Measurements from ENCODE around the gene ZNF124.
"Not testable (repeated sequence)": the region's sequence is repeated elsewhere in the genome, so short reads cannot be mapped to it uniquely, and the experiment has no call there.

The ZNF124 gene

DNA sequence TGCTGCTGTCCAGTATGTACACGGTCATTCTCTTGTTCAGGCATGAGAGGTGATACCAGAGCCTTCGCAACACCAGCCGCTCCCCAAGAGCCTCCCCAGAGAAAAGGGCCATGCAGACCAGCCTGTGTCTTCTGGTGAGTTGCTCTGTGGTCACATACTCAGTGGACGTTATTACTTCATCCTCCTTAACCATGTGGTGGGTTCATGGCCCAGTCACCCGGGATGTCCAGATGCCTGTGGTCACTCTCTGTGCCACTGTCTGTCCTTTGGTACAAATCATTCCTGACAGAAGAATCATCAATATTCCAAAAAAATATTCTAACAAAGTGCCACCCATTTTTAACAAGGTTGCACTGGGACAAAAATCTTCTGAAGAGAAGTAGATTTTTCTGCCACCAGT, 8.8 kb upstream of the ZNF124 start:
- TF ChIP-seq, protein P1, sequence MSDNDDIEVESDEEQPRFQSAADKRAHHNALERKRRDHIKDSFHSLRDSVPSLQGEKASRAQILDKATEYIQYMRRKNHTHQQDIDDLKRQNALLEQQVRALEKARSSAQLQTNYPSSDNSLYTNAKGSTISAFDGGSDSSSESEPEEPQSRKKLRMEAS (IDR thresholded peaks at IDR 0.05; ENCODE audit: low read depth, low read length), result no peak
- TF ChIP-seq, protein P2, sequence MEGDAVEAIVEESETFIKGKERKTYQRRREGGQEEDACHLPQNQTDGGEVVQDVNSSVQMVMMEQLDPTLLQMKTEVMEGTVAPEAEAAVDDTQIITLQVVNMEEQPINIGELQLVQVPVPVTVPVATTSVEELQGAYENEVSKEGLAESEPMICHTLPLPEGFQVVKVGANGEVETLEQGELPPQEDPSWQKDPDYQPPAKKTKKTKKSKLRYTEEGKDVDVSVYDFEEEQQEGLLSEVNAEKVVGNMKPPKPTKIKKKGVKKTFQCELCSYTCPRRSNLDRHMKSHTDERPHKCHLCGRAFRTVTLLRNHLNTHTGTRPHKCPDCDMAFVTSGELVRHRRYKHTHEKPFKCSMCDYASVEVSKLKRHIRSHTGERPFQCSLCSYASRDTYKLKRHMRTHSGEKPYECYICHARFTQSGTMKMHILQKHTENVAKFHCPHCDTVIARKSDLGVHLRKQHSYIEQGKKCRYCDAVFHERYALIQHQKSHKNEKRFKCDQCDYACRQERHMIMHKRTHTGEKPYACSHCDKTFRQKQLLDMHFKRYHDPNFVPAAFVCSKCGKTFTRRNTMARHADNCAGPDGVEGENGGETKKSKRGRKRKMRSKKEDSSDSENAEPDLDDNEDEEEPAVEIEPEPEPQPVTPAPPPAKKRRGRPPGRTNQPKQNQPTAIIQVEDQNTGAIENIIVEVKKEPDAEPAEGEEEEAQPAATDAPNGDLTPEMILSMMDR (IDR thresholded peaks at IDR 0.05; ENCODE audit: low read depth, low read length), result no peak
- TF ChIP-seq POLR2A (IDR thresholded peaks at IDR 0.05; ENCODE audit: extremely low read depth, insufficient read length), result no peak
- no peak for TF ChIP-seq MYC (IDR thresholded peaks at IDR 0.05; ENCODE audit: low read depth, low read length)
- H3K4me3 ChIP-seq (ENCODE audit: low read depth, low read length), result no peak overlapping the region
- peak; percentile 25 for DNase-seq (ENCODE audit: low read depth)

DNA sequence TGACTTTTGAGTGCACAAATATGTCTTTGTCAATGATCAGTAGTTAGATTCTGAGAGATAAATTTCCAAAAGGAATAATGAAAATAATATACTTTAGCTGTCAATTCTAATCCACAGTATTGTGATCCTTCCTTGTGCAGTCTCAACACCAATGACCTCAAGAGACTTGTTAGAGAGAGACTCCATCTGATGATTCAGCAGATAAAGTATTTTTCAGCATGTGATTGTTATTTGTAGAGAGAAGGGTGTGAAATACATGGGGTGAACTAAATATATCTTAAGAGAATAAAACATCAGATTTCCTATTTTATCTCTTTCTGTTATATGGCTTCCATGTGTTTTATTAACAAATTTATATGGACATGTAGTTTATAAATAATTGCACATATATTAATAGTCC, 5.9 kb upstream of the ZNF124 start:
- TF ChIP-seq, protein P2 (IDR thresholded peaks at IDR 0.05; ENCODE audit: low read depth, low read length), result no peak
- TF ChIP-seq MYC (IDR thresholded peaks at IDR 0.05; ENCODE audit: low read depth, low read length), result no peak
- TF ChIP-seq, protein P1 (IDR thresholded peaks at IDR 0.05; ENCODE audit: low read depth, low read length), result no peak
- no peak for TF ChIP-seq POLR2A (IDR thresholded peaks at IDR 0.05; ENCODE audit: extremely low read depth, insufficient read length)
- H3K4me3 ChIP-seq (ENCODE audit: low read depth, low read length), result no peak overlapping the region
- no peak for DNase-seq (ENCODE audit: low read depth)

GRCh38 chr1:247175458-247175857, 3.6 kb upstream of the ZNF124 start:
- peak; percentile 80 for DNase-seq (ENCODE audit: low read depth)

DNA sequence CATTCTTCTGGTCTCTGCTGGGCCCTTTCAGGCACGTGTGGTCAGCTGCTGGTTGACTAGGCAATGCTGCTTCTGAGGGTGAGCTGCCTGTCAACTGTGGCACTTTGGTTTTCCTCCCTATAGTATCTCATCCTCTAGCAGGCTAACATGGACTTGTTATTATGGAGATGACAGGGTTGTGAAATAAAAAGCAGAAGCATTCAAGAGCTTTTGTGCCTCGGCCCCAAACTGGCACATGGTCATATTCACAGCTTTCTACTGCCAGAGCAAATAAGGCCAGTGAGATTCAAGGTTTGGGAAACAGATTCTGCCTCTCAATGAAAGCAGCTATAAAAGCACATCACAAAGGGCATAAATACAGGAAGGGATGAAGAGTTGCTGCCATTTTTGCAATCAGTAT, 1.6 kb upstream of the ZNF124 start:
- no peak overlapping the region for H3K4me3 ChIP-seq (ENCODE audit: low read depth, low read length)
- TF ChIP-seq, protein P2 (IDR thresholded peaks at IDR 0.05; ENCODE audit: low read depth, low read length), result no peak
- TF ChIP-seq MYC (IDR thresholded peaks at IDR 0.05; ENCODE audit: low read depth, low read length), result peak; percentile 62
- TF ChIP-seq, protein P1 (IDR thresholded peaks at IDR 0.05; ENCODE audit: low read depth, low read length), result peak; percentile 90
- no peak for TF ChIP-seq POLR2A (IDR thresholded peaks at IDR 0.05; ENCODE audit: extremely low read depth, insufficient read length)
- DNase-seq (ENCODE audit: low read depth), result peak; percentile 86

More at GRCh38 chr1:247175458-247175857, 3.6 kb upstream of the ZNF124 start:
- no peak overlapping the region for H3K4me3 ChIP-seq (ENCODE audit: low read depth, low read length)
- no peak for TF ChIP-seq POLR2A (IDR thresholded peaks at IDR 0.05; ENCODE audit: extremely low read depth, insufficient read length)
- TF ChIP-seq, protein P1 (IDR thresholded peaks at IDR 0.05; ENCODE audit: low read depth, low read length), result no peak
- TF ChIP-seq, protein P2 (IDR thresholded peaks at IDR 0.05; ENCODE audit: low read depth, low read length), result no peak
- no peak for TF ChIP-seq MYC (IDR thresholded peaks at IDR 0.05; ENCODE audit: low read depth, low read length)

GRCh38 chr1:247172996-247173395, 1.2 kb upstream of the ZNF124 start:
- H3K4me3 ChIP-seq (ENCODE audit: low read depth, low read length), result no peak overlapping the region
- DNase-seq (ENCODE audit: low read depth), result peak; percentile 84
- TF ChIP-seq MYC (IDR thresholded peaks at IDR 0.05; ENCODE audit: low read depth, low read length) (0 out of 2 replicates have a peak, but pooled peaks have one; percentile 32), POLR2A (IDR thresholded peaks at IDR 0.05; ENCODE audit: extremely low read depth, insufficient read length) (no peak)
- TF ChIP-seq, protein P1 (IDR thresholded peaks at IDR 0.05; ENCODE audit: low read depth, low read length), result 0 out of 2 replicates have a peak, but pooled peaks have one; percentile 43
- TF ChIP-seq, protein P2 (IDR thresholded peaks at IDR 0.05; ENCODE audit: low read depth, low read length), result no peak

DNA sequence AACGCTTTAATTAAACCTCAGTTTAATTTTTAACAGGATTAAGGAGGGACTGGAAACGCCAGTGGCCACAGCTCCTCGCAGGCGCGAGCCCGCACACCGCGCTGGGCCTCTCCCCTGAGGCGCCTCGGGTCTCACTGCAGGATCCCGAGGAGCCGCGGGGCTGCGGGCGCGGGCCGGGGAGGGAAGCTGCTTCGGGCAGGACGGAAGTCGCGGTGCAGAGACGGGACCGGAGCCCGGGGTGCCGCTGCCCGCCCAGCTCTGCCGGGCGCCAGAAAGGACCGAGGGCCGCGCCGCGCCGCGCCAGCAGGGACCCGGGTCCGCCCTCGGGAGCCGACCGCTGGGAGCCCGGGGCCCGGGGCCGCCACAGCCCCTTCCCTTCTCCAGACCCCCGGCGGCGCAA, 377 bp downstream of the ZNF124 start:
- H3K4me3 ChIP-seq (ENCODE audit: low read depth, low read length); DNase-seq (ENCODE audit: low read depth): not testable (repeated sequence)
